IMR-90 (cell line): ENCODE data around the gene MARS1. TPM values are rescaled to one million over a fixed set of nuclear protein-coding genes. Genes with fewer than 3 reads are reported as not detected.

Experiments used
- ATAC-seq: fragments of 200-7000 bp; cut with Tn5 transposase; 2 replicates; pipeline ENCODE4 v1.9.1; 2020; ENCODE audit warnings: low read depth, mild to moderate bottlenecking, moderate library complexity
- BruUV-seq: library from RNA; stranded (reverse); fragments of 400-500 nt; replicated peaks from 2 replicates; lab custom pipeline; 2021; lab: Mats Ljungman, UMichigan
- CTCF ChIA-PET: fragments of 300-600 bp; formaldehyde crosslinking; extraction: SDS; loops from one replicate; lab custom pipeline; 2021; ENCODE audit warnings: antibody characterized with exemption; lab: Yijun Ruan, JAX
- POLR2A ChIA-PET: fragments of 300-600 bp; sonication (Branson Sonifier 250); formaldehyde crosslinking; loops from one replicate; lab custom pipeline; 2022; ENCODE audit warnings: antibody characterized with exemption; ENCODE audit not compliant: unreplicated experiment; lab: Charles Lee
- DNase-seq: peaks from one replicate; pipeline ENCODE4 v3.0.0; 2013
- H2AFZ ChIP-seq: replicated peaks from 2 replicates; pipeline ENCODE3; 2013; ENCODE audit warnings: low read length, mild to moderate bottlenecking; ENCODE audit not compliant: poor library complexity
- H2AK5ac ChIP-seq: 2 replicates; pipeline ENCODE4 v1.6.1; 2013; ENCODE audit warnings: low read depth, low read length, inconsistent platforms
- H2AK9ac ChIP-seq: replicated peaks from 2 replicates; pipeline ENCODE3; 2013; ENCODE audit warnings: mild to moderate bottlenecking, low read depth, low read length, moderate library complexity; ENCODE audit not compliant: poor library complexity
- H2BK120ac ChIP-seq: 2 replicates; pipeline ENCODE4 v1.6.1; 2013; ENCODE audit warnings: low read depth, low read length, inconsistent platforms
- H2BK15ac ChIP-seq: 3 replicates; pipeline ENCODE4 v1.6.1; 2013; ENCODE audit warnings: low read depth, low read length, inconsistent platforms
- H2BK20ac ChIP-seq: 2 replicates; pipeline ENCODE4 v1.6.1; 2013; ENCODE audit warnings: low read depth, mild to moderate bottlenecking, inconsistent platforms, low read length, moderate library complexity
- H2BK5ac ChIP-seq: 2 replicates; pipeline ENCODE4 v1.6.1; 2013; ENCODE audit warnings: mild to moderate bottlenecking, low read depth, low read length, inconsistent platforms; ENCODE audit not compliant: poor library complexity, severe bottlenecking
- H3K14ac ChIP-seq: replicated peaks from 2 replicates; pipeline ENCODE4 v1.6.1; 2013; ENCODE audit warnings: low read depth, low read length, inconsistent platforms
- H3K18ac ChIP-seq: 2 replicates; pipeline ENCODE4 v1.6.1; 2013; ENCODE audit warnings: low read depth, low read length, control low read depth
- H3K23ac ChIP-seq: 2 replicates; pipeline ENCODE4 v1.6.1; 2013; ENCODE audit warnings: low read depth, low read length, inconsistent platforms
- H3K27ac ChIP-seq: 2 replicates; pipeline ENCODE4 v1.5.1; 2013; ENCODE audit warnings: mild to moderate bottlenecking, control low read depth, low read length; ENCODE audit not compliant: insufficient read depth
- H3K27me3 ChIP-seq: 2 replicates; pipeline ENCODE4 v1.6.1; 2013; ENCODE audit warnings: low read length; ENCODE audit not compliant: control insufficient read depth, insufficient read depth
- H3K36me3 ChIP-seq: 2 replicates; pipeline ENCODE4 v1.6.1; 2013; ENCODE audit warnings: low read length, mixed read lengths; ENCODE audit not compliant: control insufficient read depth, insufficient read depth
- H3K4ac ChIP-seq: 2 replicates; pipeline ENCODE4 v1.6.1; 2013; ENCODE audit warnings: low read depth, low read length, inconsistent platforms
- H3K4me1 ChIP-seq: 2 replicates; pipeline ENCODE4 v1.6.1; 2013; ENCODE audit warnings: low read length, mixed read lengths; ENCODE audit not compliant: control insufficient read depth, insufficient read depth
- H3K4me2 ChIP-seq: 2 replicates; pipeline ENCODE4 v1.6.1; 2013; ENCODE audit warnings: low read depth, mild to moderate bottlenecking, control low read depth, low read length, moderate library complexity
- H3K4me3 ChIP-seq: 2 replicates; pipeline ENCODE4 v1.5.1; 2013; ENCODE audit warnings: low read depth, mild to moderate bottlenecking, control low read depth, low read length, moderate library complexity; ENCODE audit not compliant: insufficient read depth
- H3K56ac ChIP-seq: 2 replicates; pipeline ENCODE4 v1.6.1; 2013; ENCODE audit warnings: low read length, inconsistent platforms; ENCODE audit not compliant: insufficient read depth; ENCODE audit errors: extremely low read depth
- H3K79me1 ChIP-seq, 2 experiments: 2 replicates each; pipeline ENCODE4 v1.6.1; 2013; ENCODE audit warnings: low read length in 2 of 2, inconsistent platforms in 1 of 2, low read depth in 1 of 2
- H3K9ac ChIP-seq: 2 replicates; pipeline ENCODE4 v1.6.1; 2013; ENCODE audit warnings: low read depth, low read length, control low read depth
- H3K9me1 ChIP-seq: 2 replicates; pipeline ENCODE4 v1.6.1; 2013; ENCODE audit warnings: low read length, inconsistent platforms; ENCODE audit not compliant: insufficient read depth
- H3K9me3 ChIP-seq: 2 replicates; pipeline ENCODE4 v1.6.1; 2013; ENCODE audit warnings: low read length; ENCODE audit not compliant: control insufficient read depth, insufficient read depth
- H4K20me1 ChIP-seq: 2 replicates; pipeline ENCODE4 v1.6.1; 2013; ENCODE audit warnings: low read length, inconsistent platforms; ENCODE audit not compliant: insufficient read depth
- H4K5ac ChIP-seq: 2 replicates; pipeline ENCODE4 v1.6.1; 2013; ENCODE audit warnings: mild to moderate bottlenecking, low read depth, low read length, control low read depth
- H4K8ac ChIP-seq, 2 experiments: 2 replicates each; pipeline ENCODE4 v1.6.1; 2013; ENCODE audit warnings: low read depth in 2 of 2, low read length in 2 of 2, control low read depth in 1 of 2, inconsistent platforms in 1 of 2
- H4K91ac ChIP-seq: 2 replicates; pipeline ENCODE4 v1.6.1; 2013; ENCODE audit warnings: low read depth, low read length, inconsistent platforms; ENCODE audit not compliant: insufficient read depth
- BHLHE40 ChIP-seq: fragments of 150-350 bp; IDR thresholded peaks from 2 replicates; pipeline ENCODE4 v1.6.1; 2016; ENCODE audit warnings: mild to moderate bottlenecking, low read depth, low read length
- CEBPB ChIP-seq: IDR thresholded peaks from 2 replicates; pipeline ENCODE4 v1.6.1; 2012; ENCODE audit warnings: low read depth, low read length, improper control_type of control experiment
- FOS ChIP-seq: fragments of 150-350 bp; IDR thresholded peaks from 2 replicates; pipeline ENCODE4 v1.6.1; 2016; ENCODE audit warnings: low read depth, low read length
- MAFK ChIP-seq: IDR thresholded peaks from 2 replicates; pipeline ENCODE4 v1.6.1; 2012; ENCODE audit warnings: low read depth, low read length, improper control_type of control experiment
- MAZ ChIP-seq: IDR thresholded peaks from 2 replicates; pipeline ENCODE4 v1.6.1; 2012; ENCODE audit warnings: low read depth, mild to moderate bottlenecking, low read length, improper control_type of control experiment, moderate library complexity, borderline replicate concordance
- MXI1 ChIP-seq: IDR thresholded peaks from 2 replicates; pipeline ENCODE4 v1.6.1; 2012; ENCODE audit warnings: low read depth, mild to moderate bottlenecking, low read length, moderate library complexity, borderline replicate concordance
- POLR2A ChIP-seq: IDR thresholded peaks from 2 replicates; pipeline ENCODE4 v1.6.1; 2012; ENCODE audit warnings: mild to moderate bottlenecking, low read depth, low read length
- RAD21 ChIP-seq: IDR thresholded peaks from 2 replicates; pipeline ENCODE4 v1.6.1; 2012; ENCODE audit warnings: low read length, improper control_type of control experiment
- RCOR1 ChIP-seq: IDR thresholded peaks from 2 replicates; pipeline ENCODE4 v1.6.1; 2012; ENCODE audit warnings: mild to moderate bottlenecking, low read length, improper control_type of control experiment; ENCODE audit not compliant: insufficient replicate concordance
- SMC3 ChIP-seq: fragments of 150-350 bp; IDR thresholded peaks from 2 replicates; pipeline ENCODE4 v1.6.1; 2016; ENCODE audit warnings: low read depth, mild to moderate bottlenecking, antibody characterized with exemption, low read length, moderate library complexity
- USF2 ChIP-seq: fragments of 150-350 bp; IDR thresholded peaks from 2 replicates; pipeline ENCODE4 v1.6.1; 2017; ENCODE audit warnings: mild to moderate bottlenecking, antibody characterized with exemption, low read length, low read depth
- WGBS, 2 experiments: methylation state at CpG; one replicate each; pipeline versions ENCODE4 v1.1.5 to v1.1.7; 2013; ENCODE audit warnings: missing lambda C conversion rate in 2 of 2; ENCODE audit not compliant: insufficient read length in 1 of 2; ENCODE audit errors: extremely low coverage in 2 of 2; 5-methylcytosine and 5-hydroxymethylcytosine counted together
- dilution Hi-C: fragments of 300-500 bp; cut with HindIII; formaldehyde crosslinking; loops from one replicate; pipeline ENCODE4 v1.14.3; 2018; ENCODE audit warnings: low sequenced_read_pairs; ENCODE audit not compliant: unreplicated experiment
- in situ Hi-C: fragments of 300-500 bp; cut with MboI; formaldehyde crosslinking; loops from 3 replicates; pipeline ENCODE4 v1.14.3; 2019; ENCODE audit warnings: low sequenced_read_pairs, inconsistent platforms, mixed read lengths
- intact Hi-C: fragments of 100-400 bp; cut with micrococcal nuclease; formaldehyde crosslinking; loops from 2 replicates; pipeline ENCODE4 v1.10.0; 2022
- polyA plus RNA-seq, 3 experiments: library from polyadenylated mRNA; depleted of rRNA; stranded (reverse); fragments of >200 nt; gene quantifications; 2 replicates each; pipeline ENCODE4 v1.2.3, GENCODE V29; 2012; ENCODE audit warnings: low replicate concordance in 1 of 3
- total RNA-seq: library from RNA; depleted of rRNA; stranded (reverse); fragments of >200 nt; gene quantifications from 2 replicates; pipeline ENCODE4 v1.2.3, GENCODE V29; 2012
- TF ChIP-seq, protein P1 (sequence below): conservative IDR thresholded peaks from 2 replicates; pipeline ENCODE4 v1.5.1; 2012; ENCODE audit warnings: mild to moderate bottlenecking, low read depth, low read length, improper control_type of control experiment

MARS1 gene
- total and polyA plus RNA-seq, 2 of the 4 experiments (the other 2 are of a cell fraction): 156 to 164 TPM

DNA sequence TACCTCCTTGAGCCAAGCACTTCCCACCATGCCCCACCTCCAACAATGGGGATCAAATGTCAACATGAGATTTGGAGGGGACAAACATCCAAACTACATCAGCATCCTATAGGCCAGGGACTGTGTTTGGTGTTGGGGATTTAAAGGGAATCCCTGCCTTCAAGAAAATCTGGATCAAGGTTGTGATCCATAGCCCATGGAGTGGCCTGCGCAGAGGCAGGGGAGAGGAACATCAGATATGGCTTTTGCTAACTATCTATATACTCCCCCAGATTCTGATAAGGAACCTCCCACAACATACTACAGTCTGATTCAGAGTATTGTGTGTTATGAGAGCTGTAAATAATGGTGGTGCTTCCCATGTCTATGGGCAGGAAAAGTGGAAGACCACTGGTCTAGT is 67.0 kb downstream of the MARS1 start:
- no peak overlapping the region for H3K4me3 ChIP-seq
- H3K9me1 ChIP-seq: peaks cover 7% of the 10 kb centered on the region; the same call in 1 of the 2 replicates
- peaks cover 0 to 4% of the 10 kb centered on the region in 2 experiments; a peak in 1 of 4 replicates for H3K79me1 ChIP-seq
- POLR2A ChIA-PET: no interaction called here
- no peaks in the 10 kb centered on the region for H3K36me3 ChIP-seq
- peaks cover 31% of the 10 kb centered on the region for H3K27me3 ChIP-seq
- TF ChIP-seq CEBPB: no peak
- TF ChIP-seq POLR2A: no peak
- TF ChIP-seq, protein P1, sequence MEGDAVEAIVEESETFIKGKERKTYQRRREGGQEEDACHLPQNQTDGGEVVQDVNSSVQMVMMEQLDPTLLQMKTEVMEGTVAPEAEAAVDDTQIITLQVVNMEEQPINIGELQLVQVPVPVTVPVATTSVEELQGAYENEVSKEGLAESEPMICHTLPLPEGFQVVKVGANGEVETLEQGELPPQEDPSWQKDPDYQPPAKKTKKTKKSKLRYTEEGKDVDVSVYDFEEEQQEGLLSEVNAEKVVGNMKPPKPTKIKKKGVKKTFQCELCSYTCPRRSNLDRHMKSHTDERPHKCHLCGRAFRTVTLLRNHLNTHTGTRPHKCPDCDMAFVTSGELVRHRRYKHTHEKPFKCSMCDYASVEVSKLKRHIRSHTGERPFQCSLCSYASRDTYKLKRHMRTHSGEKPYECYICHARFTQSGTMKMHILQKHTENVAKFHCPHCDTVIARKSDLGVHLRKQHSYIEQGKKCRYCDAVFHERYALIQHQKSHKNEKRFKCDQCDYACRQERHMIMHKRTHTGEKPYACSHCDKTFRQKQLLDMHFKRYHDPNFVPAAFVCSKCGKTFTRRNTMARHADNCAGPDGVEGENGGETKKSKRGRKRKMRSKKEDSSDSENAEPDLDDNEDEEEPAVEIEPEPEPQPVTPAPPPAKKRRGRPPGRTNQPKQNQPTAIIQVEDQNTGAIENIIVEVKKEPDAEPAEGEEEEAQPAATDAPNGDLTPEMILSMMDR: no peak
- no peak for TF ChIP-seq MXI1
- TF ChIP-seq BHLHE40: no peak
- TF ChIP-seq RCOR1: no peak
- no peak for TF ChIP-seq USF2
- TF ChIP-seq FOS: no peak
- TF ChIP-seq MAZ: no peak
- TF ChIP-seq RAD21: no peak
- TF ChIP-seq MAFK: no peak
- TF ChIP-seq SMC3: no peak
- CTCF ChIA-PET: no interaction called here
- H3K4me2 ChIP-seq: no peak overlapping the region
- H3K23ac ChIP-seq: no peak overlapping the region
- no peak overlapping the region for H3K18ac ChIP-seq
- H3K56ac ChIP-seq: no peak overlapping the region
- no TSS peak for BruUV-seq
- no peak overlapping the region for H2BK5ac ChIP-seq
- dilution Hi-C loops (loop anchor here (25.0 kb wide), 1 partner anchor 107 kb away; no protein-coding TSS in a partner anchor), intact Hi-C loops (no loop called here), in situ Hi-C loops (no loop called here)
- peaks cover 3% of the 10 kb centered on the region for H3K4me1 ChIP-seq
- no peak overlapping the region for H2BK120ac ChIP-seq
- no peak overlapping the region for H4K5ac ChIP-seq
- no peak overlapping the region for H2AFZ ChIP-seq
- no peak for DNase-seq
- H2BK20ac ChIP-seq: no peak overlapping the region
- no peak overlapping the region for H3K4ac ChIP-seq
- WGBS, 2 experiments: no CpG with 5 or more reads among the region's 1 CpG
- H3K27ac ChIP-seq: no peak overlapping the region
- no peaks in the 10 kb centered on the region for H4K20me1 ChIP-seq
- no peaks in the 10 kb centered on the region for H3K9me3 ChIP-seq
- H2AK9ac ChIP-seq: no peak overlapping the region
- no peak for ATAC-seq
- no peak overlapping the region for H4K91ac ChIP-seq
- H2BK15ac ChIP-seq: no peak overlapping the region
- H4K8ac ChIP-seq: no peak overlapping the region
- no peak overlapping the region for H3K14ac ChIP-seq
- H2AK5ac ChIP-seq: no peak overlapping the region
- no peak overlapping the region for H3K9ac ChIP-seq
